ENCODE measurements around the gene IER5L. TPM values are rescaled to one million over a fixed set of nuclear protein-coding genes. Genes with fewer than 3 reads are reported as not detected.

The IER5L gene
- total and polyA plus RNA-seq, 2 donors from 2014 or later = 18.0 to 46.9 TPM

GRCh38 chr9:129150672-129151211 lies 27.3 kb downstream of the IER5L start:
- peaks cover 0 to 5% (median 0%) of the 10 kb centered on the region in 3 donors for H3K36me3 ChIP-seq (ENCODE audit: control insufficient read depth in 2 of 3, insufficient read depth in 3 of 3, low read length in 3 of 3)
- no peak for FAIRE-seq

GRCh38 chr9:129150122-129150521 lies 27.9 kb downstream of the IER5L start:
- FAIRE-seq (no peak), DNase-seq (no peak)
- no peak overlapping the region for H3K27ac ChIP-seq (ENCODE audit: low read depth in 2 of 2, low read length in 2 of 2)
- H3K36me3 ChIP-seq (ENCODE audit: control insufficient read depth in 2 of 3, insufficient read depth in 3 of 3, low read length in 3 of 3) = peaks cover 0 to 5% (median 0%) of the 10 kb centered on the region in 3 donors
- no peak for TF ChIP-seq CTCF (IDR thresholded peaks at IDR 0.05; ENCODE audit: borderline replicate concordance, extremely low read depth, insufficient read depth)
- no peaks in the 10 kb centered on the region for H3K9me3 ChIP-seq (ENCODE audit: control insufficient read depth in 2 of 3, insufficient read depth in 1 of 3, low read length in 3 of 3)
- peaks cover 0 to 17% (median 16%) of the 10 kb centered on the region in 3 donors for H3K4me1 ChIP-seq (ENCODE audit: control insufficient read depth in 2 of 3, insufficient read depth in 2 of 3, low read depth in 1 of 3, low read length in 3 of 3)
- no peaks in the 10 kb centered on the region for H3K27me3 ChIP-seq (ENCODE audit: control insufficient read depth, insufficient read depth, low read length)
- H3K4me3 ChIP-seq (ENCODE audit: low read length in 3 of 3) = no peak overlapping the region
- H3K9ac ChIP-seq (ENCODE audit: low read length in 3 of 3) = no peak overlapping the region
- intact Hi-C loops (cut with DNase I) = no loop called here

More at GRCh38 chr9:129150672-129151211, 27.3 kb downstream of the IER5L start:
- TF ChIP-seq CTCF (IDR thresholded peaks at IDR 0.05; ENCODE audit: borderline replicate concordance, extremely low read depth, insufficient read depth) = no peak
- Histone ChIP-seq H3K9ac (ENCODE audit: low read length in 3 of 3) (no peak overlapping the region), H3K27ac (ENCODE audit: low read depth in 2 of 2, low read length in 2 of 2) (no peak overlapping the region), H3K4me3 (ENCODE audit: low read length in 3 of 3) (no peak overlapping the region), H3K9me3 (ENCODE audit: control insufficient read depth in 2 of 3, insufficient read depth in 1 of 3, low read length in 3 of 3) (no peaks in the 10 kb centered on the region), H3K4me1 (ENCODE audit: control insufficient read depth in 2 of 3, insufficient read depth in 2 of 3, low read depth in 1 of 3, low read length in 3 of 3) (peaks cover 0 to 11% (median 10%) of the 10 kb centered on the region in 3 donors), H3K27me3 (ENCODE audit: control insufficient read depth, insufficient read depth, low read length) (no peaks in the 10 kb centered on the region)
- no peak for DNase-seq
- intact Hi-C loops (cut with DNase I) = no loop called here

DNA sequence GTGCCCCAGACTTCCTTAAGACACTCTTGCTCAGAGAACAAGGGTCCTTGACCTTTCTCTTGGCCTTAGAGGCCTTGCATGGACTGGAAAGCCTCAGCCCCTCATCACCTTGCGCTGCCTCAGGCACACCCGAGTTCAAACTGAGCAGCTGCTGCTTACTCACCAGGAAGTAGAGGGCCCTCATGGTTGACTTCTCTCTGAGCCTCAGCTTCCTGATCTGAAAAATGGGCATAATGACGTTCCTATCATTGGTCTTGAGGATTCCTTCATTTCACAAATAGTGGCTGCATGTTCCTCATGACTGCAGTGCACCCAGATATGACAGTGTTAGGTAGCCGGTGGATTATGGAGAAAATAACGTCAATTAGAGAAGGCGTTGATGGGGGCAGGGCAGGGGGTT lies 28.6 kb downstream of the IER5L start:
- Histone ChIP-seq H3K27me3 (ENCODE audit: control insufficient read depth, insufficient read depth, low read length) (no peaks in the 10 kb centered on the region), H3K27ac (ENCODE audit: low read depth in 2 of 2, low read length in 2 of 2) (no peak overlapping the region), H3K4me3 (ENCODE audit: low read length in 3 of 3) (no peak overlapping the region), H3K4me1 (ENCODE audit: control insufficient read depth in 2 of 3, insufficient read depth in 2 of 3, low read depth in 1 of 3, low read length in 3 of 3) (peaks cover 0 to 18% (median 16%) of the 10 kb centered on the region in 3 donors), H3K9ac (ENCODE audit: low read length in 3 of 3) (no peak overlapping the region), H3K36me3 (ENCODE audit: control insufficient read depth in 2 of 3, insufficient read depth in 3 of 3, low read length in 3 of 3) (peaks cover 0 to 5% (median 0%) of the 10 kb centered on the region in 3 donors), H3K9me3 (ENCODE audit: control insufficient read depth in 2 of 3, insufficient read depth in 1 of 3, low read length in 3 of 3) (no peaks in the 10 kb centered on the region)
- DNase-seq (no peak), FAIRE-seq (no peak)
- TF ChIP-seq CTCF (IDR thresholded peaks at IDR 0.05; ENCODE audit: borderline replicate concordance, extremely low read depth, insufficient read depth) = no peak
- intact Hi-C loops (cut with DNase I) = no loop called here

Data from kidney (tissue), 14 donors.